ENCODE data around the gene SYNE1.

Gene SYNE1

DNA sequence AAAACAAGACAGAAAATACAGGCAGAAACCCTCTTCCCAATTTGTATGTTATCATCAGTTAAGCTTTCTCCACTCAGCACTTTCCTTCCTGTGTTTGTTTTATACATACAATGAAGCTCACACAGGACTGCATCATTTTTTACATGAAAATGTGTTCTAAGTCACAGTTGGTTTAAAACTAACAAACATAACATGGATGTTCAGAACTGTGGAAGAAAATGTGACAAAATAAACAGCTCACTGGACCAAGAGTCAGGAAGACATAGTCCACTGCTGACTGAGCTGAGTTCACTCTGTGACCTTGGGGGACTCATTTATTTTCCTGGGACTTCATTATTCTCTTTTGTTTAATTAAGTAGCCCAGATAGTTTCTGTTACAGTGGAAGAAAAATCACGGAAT is 331.5 kb downstream of the SYNE1 start:
- no peak overlapping the region for H3K9ac ChIP-seq (ENCODE audit: low read length)

DNA sequence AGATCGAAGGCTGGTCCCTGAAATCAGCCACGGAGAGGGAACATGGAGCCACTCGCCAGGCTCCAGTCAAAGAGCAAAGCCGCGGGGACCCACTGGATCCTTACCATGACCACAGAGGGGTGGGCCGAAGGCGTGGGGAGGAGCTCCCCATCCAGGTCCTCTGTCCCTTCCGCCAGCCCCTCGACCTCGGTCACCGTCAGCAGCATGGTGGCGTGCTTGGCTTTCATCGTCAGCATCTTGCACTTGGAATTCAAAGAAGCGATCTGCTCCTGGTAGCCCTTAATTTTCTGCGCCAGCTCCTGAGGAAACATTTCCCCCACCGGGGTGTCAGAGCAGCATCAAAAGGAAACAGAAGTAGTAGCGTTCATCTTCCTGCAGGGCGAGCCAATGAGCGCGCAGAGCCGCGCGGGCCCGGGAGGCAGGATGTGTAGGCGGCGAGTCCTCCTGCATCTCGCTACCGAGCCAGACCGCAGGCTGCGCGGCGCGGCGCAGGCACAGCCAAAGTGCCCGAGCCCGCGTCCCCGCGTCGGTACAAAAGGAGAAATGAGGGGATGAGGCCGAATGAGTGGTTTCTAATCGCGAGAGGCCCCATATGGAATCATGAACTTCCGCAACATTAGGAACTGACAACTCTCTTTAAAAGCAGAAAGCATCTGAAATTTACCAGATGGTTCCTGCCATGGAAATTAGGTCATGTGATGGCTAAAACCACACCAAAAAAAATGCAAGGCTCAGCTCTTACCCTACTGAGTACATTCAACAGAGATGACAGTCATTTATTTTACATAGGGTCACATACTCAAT is 335.2 kb downstream of the SYNE1 start:
- no peaks in the 10 kb centered on the region for H4K20me1 ChIP-seq (ENCODE audit: low read depth, low read length)
- H3K4me2 ChIP-seq (ENCODE audit: low read depth, low read length, poor library complexity, severe bottlenecking), result peak overlapping the region; percentile 99
- peaks cover 52% of the 10 kb centered on the region for H3F3A ChIP-seq (ENCODE audit: insufficient read depth)
- no peaks in the 10 kb centered on the region for H3K9me2 ChIP-seq (replicated peaks; ENCODE audit: insufficient read depth, low read length)
- H3K9me3 ChIP-seq (ENCODE audit: insufficient read depth, low read length), result no peaks in the 10 kb centered on the region
- no peaks in the 10 kb centered on the region for H3K36me3 ChIP-seq (ENCODE audit: low read length)
- H2AFZ ChIP-seq (ENCODE audit: low read depth, low read length, severe bottlenecking), result peak overlapping the region; percentile 62
- no peaks in the 10 kb centered on the region for H3K27me3 ChIP-seq (ENCODE audit: low read length)
- H3K79me2 ChIP-seq (ENCODE audit: insufficient read depth, low read length), result peaks cover 42% of the 10 kb centered on the region
- peak overlapping the region; percentile 75 for H3K9ac ChIP-seq (ENCODE audit: low read length)
- H3K27ac ChIP-seq (ENCODE audit: low read depth, low read length), result peak overlapping the region; percentile 100
- peak overlapping the region; percentile 73 for H3K4me3 ChIP-seq (ENCODE audit: insufficient read depth, low read length, poor library complexity, severe bottlenecking)
- TF ChIP-seq EZH2phosphoT487 (conservative IDR thresholded peaks at IDR 0.05; ENCODE audit: low read length), result no peak
- TF ChIP-seq, protein P1, sequence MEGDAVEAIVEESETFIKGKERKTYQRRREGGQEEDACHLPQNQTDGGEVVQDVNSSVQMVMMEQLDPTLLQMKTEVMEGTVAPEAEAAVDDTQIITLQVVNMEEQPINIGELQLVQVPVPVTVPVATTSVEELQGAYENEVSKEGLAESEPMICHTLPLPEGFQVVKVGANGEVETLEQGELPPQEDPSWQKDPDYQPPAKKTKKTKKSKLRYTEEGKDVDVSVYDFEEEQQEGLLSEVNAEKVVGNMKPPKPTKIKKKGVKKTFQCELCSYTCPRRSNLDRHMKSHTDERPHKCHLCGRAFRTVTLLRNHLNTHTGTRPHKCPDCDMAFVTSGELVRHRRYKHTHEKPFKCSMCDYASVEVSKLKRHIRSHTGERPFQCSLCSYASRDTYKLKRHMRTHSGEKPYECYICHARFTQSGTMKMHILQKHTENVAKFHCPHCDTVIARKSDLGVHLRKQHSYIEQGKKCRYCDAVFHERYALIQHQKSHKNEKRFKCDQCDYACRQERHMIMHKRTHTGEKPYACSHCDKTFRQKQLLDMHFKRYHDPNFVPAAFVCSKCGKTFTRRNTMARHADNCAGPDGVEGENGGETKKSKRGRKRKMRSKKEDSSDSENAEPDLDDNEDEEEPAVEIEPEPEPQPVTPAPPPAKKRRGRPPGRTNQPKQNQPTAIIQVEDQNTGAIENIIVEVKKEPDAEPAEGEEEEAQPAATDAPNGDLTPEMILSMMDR (IDR thresholded peaks at IDR 0.05; ENCODE audit: insufficient read depth, low read length, poor library complexity, severe bottlenecking), result peak; percentile 46

More for the DNA sequence above, 331.5 kb downstream of the SYNE1 start:
- TF ChIP-seq, protein P1 (IDR thresholded peaks at IDR 0.05; ENCODE audit: insufficient read depth, low read length, poor library complexity, severe bottlenecking), result no peak
- TF ChIP-seq EZH2phosphoT487 (conservative IDR thresholded peaks at IDR 0.05; ENCODE audit: low read length), result no peak
- no peaks in the 10 kb centered on the region for H3K36me3 ChIP-seq (ENCODE audit: low read length)
- no peaks in the 10 kb centered on the region for H4K20me1 ChIP-seq (ENCODE audit: low read depth, low read length)
- H3K27ac ChIP-seq (ENCODE audit: low read depth, low read length), result no peak overlapping the region
- no peak overlapping the region for H3K4me2 ChIP-seq (ENCODE audit: low read depth, low read length, poor library complexity, severe bottlenecking)
- H3F3A ChIP-seq (ENCODE audit: insufficient read depth), result peaks cover 19% of the 10 kb centered on the region
- H3K4me3 ChIP-seq (ENCODE audit: insufficient read depth, low read length, poor library complexity, severe bottlenecking), result no peak overlapping the region
- H3K9me2 ChIP-seq (replicated peaks; ENCODE audit: insufficient read depth, low read length), result no peaks in the 10 kb centered on the region
- H3K79me2 ChIP-seq (ENCODE audit: insufficient read depth, low read length), result peaks cover 10% of the 10 kb centered on the region
- H3K27me3 ChIP-seq (ENCODE audit: low read length), result no peaks in the 10 kb centered on the region
- H2AFZ ChIP-seq (ENCODE audit: low read depth, low read length, severe bottlenecking), result peak overlapping the region; percentile 3
- no peaks in the 10 kb centered on the region for H3K9me3 ChIP-seq (ENCODE audit: insufficient read depth, low read length)

DNA sequence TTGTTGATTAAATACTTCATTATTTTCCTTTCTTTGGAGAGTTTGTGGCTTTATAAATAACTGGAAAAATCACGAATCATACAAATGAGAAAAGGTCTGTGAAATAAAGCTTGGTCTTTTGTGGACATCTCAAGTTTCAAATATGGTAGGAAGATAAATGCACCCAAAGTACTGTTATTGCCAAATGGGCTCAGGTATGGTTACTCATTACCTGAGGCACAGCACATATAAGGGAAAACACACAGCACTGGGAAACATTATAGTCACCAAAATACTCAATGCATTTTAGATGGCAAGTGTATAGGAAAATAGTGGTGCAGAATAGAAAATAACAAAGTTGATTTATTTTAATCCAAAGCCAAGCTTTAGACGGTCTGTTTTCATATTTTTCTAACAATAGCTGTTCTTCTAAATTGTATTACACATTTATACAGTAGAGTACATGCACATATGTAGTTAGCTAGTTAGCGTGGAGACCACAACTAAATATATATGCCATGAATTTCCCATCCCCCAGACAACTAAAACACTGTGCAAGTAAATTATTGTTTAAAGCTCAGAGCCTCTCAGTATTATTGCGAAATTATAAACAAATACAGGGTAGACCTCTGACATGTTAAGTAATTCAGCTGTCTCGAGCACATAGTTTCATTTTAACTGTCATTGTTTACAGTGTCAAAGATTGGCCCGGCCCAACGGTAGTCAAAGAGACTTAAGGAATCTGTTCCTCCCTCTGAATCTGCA is 336.0 kb downstream of the SYNE1 start:
- H3K9me2 ChIP-seq (replicated peaks; ENCODE audit: insufficient read depth, low read length), result no peaks in the 10 kb centered on the region
- peaks cover 52% of the 10 kb centered on the region for H3F3A ChIP-seq (ENCODE audit: insufficient read depth)
- peak overlapping the region; percentile 75 for H3K9ac ChIP-seq (ENCODE audit: low read length)
- TF ChIP-seq, protein P1 (IDR thresholded peaks at IDR 0.05; ENCODE audit: insufficient read depth, low read length, poor library complexity, severe bottlenecking), result no peak
- no peak for TF ChIP-seq EZH2phosphoT487 (conservative IDR thresholded peaks at IDR 0.05; ENCODE audit: low read length)
- peaks cover 50% of the 10 kb centered on the region for H3K79me2 ChIP-seq (ENCODE audit: insufficient read depth, low read length)
- peak overlapping the region; percentile 62 for H2AFZ ChIP-seq (ENCODE audit: low read depth, low read length, severe bottlenecking)
- no peaks in the 10 kb centered on the region for H4K20me1 ChIP-seq (ENCODE audit: low read depth, low read length)
- no peaks in the 10 kb centered on the region for H3K36me3 ChIP-seq (ENCODE audit: low read length)
- H3K27ac ChIP-seq (ENCODE audit: low read depth, low read length), result peak overlapping the region; percentile 100
- H3K4me2 ChIP-seq (ENCODE audit: low read depth, low read length, poor library complexity, severe bottlenecking), result peak overlapping the region; percentile 99
- H3K4me3 ChIP-seq (ENCODE audit: insufficient read depth, low read length, poor library complexity, severe bottlenecking), result peak overlapping the region; percentile 73
- no peaks in the 10 kb centered on the region for H3K27me3 ChIP-seq (ENCODE audit: low read length)
- H3K9me3 ChIP-seq (ENCODE audit: insufficient read depth, low read length), result no peaks in the 10 kb centered on the region

All from SU-DHL-6 (cell line).